Stimulated activated effector memory CD8-positive, alpha-beta T cell treated with anti-CD3 and anti-CD28 coated beads, Interleukin-12 subunit alpha, Interleukin-12 subunit beta, amount 100 ng/mL, for 72 hours (primary cell): ENCODE data around the gene ST3GAL5.

ENCODE experiments used
- ATAC-seq: fragments of 150-1000 bp; cut with Tn5 transposase; 2 replicates; pipeline ENCODE4 v1.10.0; 2021
- DNase-seq, 2 donors: peaks; one replicate each; pipeline ENCODE4 v3.0.0; 2021 to 2022; ENCODE audit warnings: low spot score in 2 of 2
- H3K27ac Mint-ChIP-seq: one replicate; pipeline ENCODE4 v1.8.0; 2022; ENCODE audit warnings: mild to moderate bottlenecking, mixed read lengths
- H3K36me3 Mint-ChIP-seq: one replicate; pipeline ENCODE4 v1.8.0; 2022; ENCODE audit warnings: mild to moderate bottlenecking, mixed read lengths
- H3K4me1 Mint-ChIP-seq: one replicate; pipeline ENCODE4 v1.8.0; 2022; ENCODE audit warnings: mixed read lengths
- H3K4me3 Mint-ChIP-seq: one replicate; pipeline ENCODE4 v1.8.0; 2022; ENCODE audit warnings: mild to moderate bottlenecking, mixed read lengths
- H3K9me3 Mint-ChIP-seq: one replicate; pipeline ENCODE4 v1.8.0; 2022; ENCODE audit warnings: mixed read lengths

ST3GAL5 gene

DNA sequence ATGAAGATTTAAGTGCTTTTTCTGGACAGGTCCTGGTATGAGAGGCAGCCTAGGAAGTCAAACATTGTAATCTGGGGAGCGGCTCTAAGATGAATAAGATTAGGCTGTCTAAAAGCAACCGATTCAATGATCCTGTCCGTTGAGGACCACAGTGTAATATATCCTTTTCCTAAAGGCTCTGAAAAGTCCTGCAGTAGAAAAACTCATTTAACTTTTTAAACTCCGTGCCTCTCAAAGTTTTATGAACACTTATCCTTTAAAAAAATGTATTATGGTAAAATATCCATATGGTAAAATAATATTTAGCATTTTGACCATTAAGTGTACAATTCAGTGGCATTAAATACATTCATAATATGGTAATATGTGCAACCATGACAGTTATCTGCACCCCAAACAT is 95.2 kb downstream of the ST3GAL5 start:
- Mint-ChIP-seq H3K4me1 (no peaks in the 10 kb centered on the region), H3K9me3 (no peaks in the 10 kb centered on the region), H3K36me3 (no peaks in the 10 kb centered on the region), H3K27ac (no peak overlapping the region), H3K4me3 (no peak overlapping the region)
- ATAC-seq (no peak), DNase-seq (no peak)

- DNase-seq (no peak), ATAC-seq (no peak)
- Mint-ChIP-seq H3K36me3 (no peaks in the 10 kb centered on the region), H3K9me3 (no peaks in the 10 kb centered on the region), H3K27ac (peak overlapping the region; percentile 58), H3K4me3 (no peak overlapping the region), H3K4me1 (no peaks in the 10 kb centered on the region)
Measured at GRCh38 chr2:85792783-85793441, 95.9 kb downstream of the ST3GAL5 start.

DNA sequence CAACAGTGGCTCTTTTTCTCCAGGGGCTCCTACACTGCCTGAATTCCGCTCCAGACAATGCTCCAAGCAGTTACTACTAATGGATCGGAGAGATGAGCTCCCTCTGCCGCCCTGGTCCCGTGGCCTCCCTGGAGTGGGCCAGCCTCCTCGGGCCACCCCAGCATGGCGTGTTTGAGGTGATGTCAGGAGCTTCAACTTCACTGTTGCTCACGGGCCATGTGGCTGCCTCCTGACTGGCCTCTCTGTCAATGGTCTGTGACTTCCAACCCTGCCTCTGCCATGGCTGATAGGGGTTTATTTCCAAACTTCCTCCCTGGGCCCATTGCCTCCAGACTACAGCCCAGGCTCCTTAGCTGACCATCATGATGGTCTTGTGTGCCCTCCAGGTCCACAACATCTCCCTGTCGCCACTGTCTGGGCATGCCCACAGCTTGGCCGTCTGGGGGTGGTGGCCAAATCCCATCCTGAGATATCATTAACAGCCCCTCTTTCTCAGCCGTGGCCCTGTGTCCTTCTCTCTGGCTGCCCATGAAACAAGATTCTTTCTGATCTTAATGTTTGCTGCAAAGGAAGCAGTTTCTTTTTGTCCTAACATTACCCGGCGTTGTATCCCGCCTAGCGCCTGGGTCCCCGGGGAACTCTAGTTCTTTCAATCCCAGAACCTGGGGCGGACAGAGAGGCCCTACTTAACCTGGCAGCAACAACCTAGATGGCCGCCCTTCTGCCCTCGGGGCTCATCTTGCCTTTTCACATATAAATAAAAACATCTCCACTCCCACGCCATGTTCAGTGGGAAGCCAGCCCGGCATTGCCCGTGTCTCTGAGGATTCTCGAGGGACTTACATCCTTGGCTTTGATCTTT is 96.9 kb downstream of the ST3GAL5 start:
- Mint-ChIP-seq H3K36me3 (no peaks in the 10 kb centered on the region), H3K27ac (no peak overlapping the region), H3K4me3 (no peak overlapping the region), H3K9me3 (no peaks in the 10 kb centered on the region), H3K4me1 (no peaks in the 10 kb centered on the region)
- ATAC-seq: no peak
- no peak for DNase-seq

DNA sequence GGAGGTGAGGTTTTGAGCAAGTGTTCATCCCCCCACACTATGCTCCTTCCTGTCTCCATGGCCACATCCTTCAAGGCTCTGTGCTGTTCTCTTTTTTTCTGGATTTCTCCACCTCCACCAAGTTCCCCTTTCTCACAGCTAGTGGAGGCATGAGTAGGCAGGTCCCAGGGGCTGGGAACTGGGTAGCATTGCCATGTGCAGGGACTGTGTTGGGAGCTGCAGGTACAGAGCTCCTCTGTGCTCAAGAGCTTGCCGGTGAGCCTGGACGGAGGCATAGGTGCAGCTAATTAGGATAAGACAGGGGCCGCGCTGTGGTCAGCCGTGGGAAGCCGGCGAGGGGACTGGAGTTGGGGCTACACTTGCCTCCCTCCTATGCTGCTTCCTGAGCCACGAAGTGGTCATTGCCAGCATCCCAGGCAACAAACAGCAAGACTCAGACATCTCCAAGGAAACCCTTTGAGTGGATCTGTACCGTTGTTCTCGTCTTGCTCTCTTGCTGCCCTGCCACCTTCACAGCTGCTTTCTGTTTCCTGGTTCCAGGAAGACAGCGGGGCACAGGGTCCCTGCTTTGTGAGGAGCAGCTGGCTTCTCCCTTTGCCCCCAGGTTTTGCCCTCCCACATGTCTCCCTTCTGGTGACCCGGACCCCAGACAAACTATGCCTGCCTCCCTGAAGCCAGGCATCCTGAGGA is 98.1 kb downstream of the ST3GAL5 start:
- Mint-ChIP-seq H3K36me3 (no peaks in the 10 kb centered on the region), H3K27ac (no peak overlapping the region), H3K4me1 (peaks cover 6% of the 10 kb centered on the region), H3K9me3 (no peaks in the 10 kb centered on the region), H3K4me3 (no peak overlapping the region)
- no peak for ATAC-seq
- DNase-seq: no peak

DNA sequence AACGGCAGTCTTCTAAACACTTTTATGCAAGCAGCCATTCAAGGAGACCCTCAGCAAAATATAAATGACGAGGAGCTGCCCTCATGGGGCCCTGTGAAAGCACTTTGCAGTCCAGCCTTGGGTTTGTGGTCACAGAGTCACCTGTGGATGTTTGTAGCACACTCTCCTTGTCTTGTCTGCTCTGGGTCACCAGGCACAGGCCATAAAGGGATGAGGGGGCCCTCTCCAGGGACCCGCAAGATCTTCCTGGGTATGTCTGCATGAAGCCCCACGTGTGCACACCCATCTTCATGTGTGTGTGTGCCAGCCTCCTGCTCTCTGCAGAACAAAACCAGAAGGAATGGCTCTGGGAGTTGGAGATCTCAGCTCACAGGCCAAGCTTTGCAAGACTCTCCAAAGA is 98.8 kb downstream of the ST3GAL5 start:
- H3K36me3 Mint-ChIP-seq: no peaks in the 10 kb centered on the region
- ATAC-seq (no peak), DNase-seq (no peak)
- H3K4me1 Mint-ChIP-seq: peaks cover 10% of the 10 kb centered on the region
- no peak overlapping the region for H3K4me3 Mint-ChIP-seq
- H3K9me3 Mint-ChIP-seq: no peaks in the 10 kb centered on the region
- no peak overlapping the region for H3K27ac Mint-ChIP-seq

DNA sequence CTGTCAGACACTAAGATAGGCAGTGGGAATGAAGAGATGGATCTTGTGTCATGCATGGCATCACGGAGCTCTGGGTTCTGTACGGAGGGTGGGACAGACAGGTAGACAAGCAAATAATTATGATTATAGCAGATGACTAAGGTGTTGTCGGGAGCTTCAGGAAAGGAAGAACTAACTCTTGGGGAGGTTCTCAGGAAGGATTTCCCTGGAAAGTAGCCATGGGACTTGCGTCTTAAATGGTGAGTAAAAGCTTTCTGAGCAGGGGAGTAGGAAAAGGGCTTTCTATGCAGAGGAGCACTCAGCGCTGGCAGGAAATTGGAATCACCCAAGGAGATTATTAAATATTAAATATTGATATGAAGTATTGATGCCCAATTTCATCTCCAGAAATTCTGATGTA is 99.5 kb downstream of the ST3GAL5 start:
- H3K36me3 Mint-ChIP-seq: no peaks in the 10 kb centered on the region
- no peak overlapping the region for H3K27ac Mint-ChIP-seq
- ATAC-seq: no peak

GRCh38 chr2:85788603-85789002 is 100.2 kb downstream of the ST3GAL5 start:
- Mint-ChIP-seq H3K36me3 (no peaks in the 10 kb centered on the region), H3K9me3 (no peaks in the 10 kb centered on the region), H3K27ac (peak overlapping the region; percentile 40), H3K4me1 (peaks cover 10% of the 10 kb centered on the region), H3K4me3 (no peak overlapping the region)
- ATAC-seq (no peak), DNase-seq (no peak)

More for the DNA sequence above, 99.5 kb downstream of the ST3GAL5 start:
- DNase-seq: no peak
- Mint-ChIP-seq H3K4me3 (no peak overlapping the region), H3K4me1 (peaks cover 10% of the 10 kb centered on the region), H3K9me3 (no peaks in the 10 kb centered on the region)

GRCh38 chr2:85787981-85788340 is 100.8 kb downstream of the ST3GAL5 start:
- Mint-ChIP-seq H3K27ac (peak overlapping the region; percentile 40), H3K4me3 (no peak overlapping the region), H3K36me3 (no peaks in the 10 kb centered on the region), H3K4me1 (peaks cover 10% of the 10 kb centered on the region), H3K9me3 (no peaks in the 10 kb centered on the region)
- DNase-seq (no peak), ATAC-seq (no peak)

DNA sequence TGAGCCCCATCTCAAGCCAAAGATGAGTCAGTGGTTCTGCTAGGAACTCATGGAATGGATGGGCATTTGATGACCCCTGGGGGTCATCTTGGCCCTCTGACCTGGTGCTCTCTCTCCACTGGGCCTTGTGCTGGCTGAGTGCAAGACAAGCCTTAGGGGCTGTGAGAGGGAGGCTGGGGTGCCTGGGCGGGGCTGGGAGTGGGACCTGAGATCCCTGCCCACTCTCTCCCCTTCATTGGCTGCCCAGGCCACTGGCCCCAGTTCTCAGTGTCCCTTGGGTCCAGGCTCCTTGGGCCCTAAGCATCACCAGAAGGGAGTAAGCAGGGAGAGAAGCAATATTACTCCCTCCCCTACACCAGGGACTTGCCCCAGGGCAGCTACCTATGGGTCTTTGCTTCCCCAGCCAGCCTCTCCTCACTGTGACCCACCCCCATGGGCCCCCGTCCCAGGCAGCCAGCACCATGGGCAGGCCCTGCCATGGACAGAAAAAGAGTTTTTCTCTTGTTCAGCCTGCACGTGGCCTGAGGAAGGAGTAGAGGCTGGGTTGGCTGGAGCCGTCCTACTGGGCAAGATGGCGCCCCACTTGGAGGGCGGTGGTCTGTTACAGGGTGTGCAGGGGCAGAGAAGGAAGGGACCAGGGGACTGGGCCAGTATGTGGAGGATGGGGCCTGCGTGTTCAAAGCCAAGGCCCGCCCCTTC is 101.4 kb downstream of the ST3GAL5 start:
- Mint-ChIP-seq H3K27ac (peak overlapping the region; percentile 40), H3K4me3 (no peak overlapping the region), H3K36me3 (no peaks in the 10 kb centered on the region), H3K4me1 (peaks cover 10% of the 10 kb centered on the region), H3K9me3 (no peaks in the 10 kb centered on the region)
- DNase-seq: no peak
- no peak for ATAC-seq
